Measurements from ENCODE around the gene CYS1. TPM values are rescaled to one million over a fixed set of nuclear protein-coding genes. Genes with fewer than 3 reads are reported as not detected.

Gene CYS1
- total and polyA plus RNA-seq, 2 of the 13 experiments (the other 11 are each of a cell fraction or from before 2014, with no cell fraction given) = 0.04 TPM; not detected in 1

GRCh38 chr2:10043256-10043905, 36.8 kb downstream of the CYS1 start, which contains the start of gene KLF11 (continued):
- TF ChIP-seq ZNF335 (CRISPR knock-in tag; IDR thresholded peaks at IDR 0.05) (no peak), TSC22D2 (CRISPR knock-in tag; IDR thresholded peaks at IDR 0.05; ENCODE audit: borderline replicate concordance) (peak; percentile 96), ZNF674 (CRISPR knock-in tag; IDR thresholded peaks at IDR 0.05; ENCODE audit: low read depth) (no peak; the same call in 1 of the 2 replicates), TRIM24 (CRISPR knock-in tag; IDR thresholded peaks at IDR 0.05) (0 out of 2 replicates have a peak, but pooled peaks have one; percentile 11), ZNF543 (CRISPR knock-in tag; IDR thresholded peaks at IDR 0.05) (peak; percentile 90), ISX (CRISPR knock-in tag; conservative IDR thresholded peaks at IDR 0.05) (peak; percentile 87; the same call in 1 of the 2 replicates), ZNF644 (CRISPR knock-in tag; IDR thresholded peaks at IDR 0.05; ENCODE audit: low read depth) (no peak), NFATC3 (CRISPR knock-in tag; IDR thresholded peaks at IDR 0.05) (no peak), ZNF253 (CRISPR knock-in tag; IDR thresholded peaks at IDR 0.05; ENCODE audit: borderline replicate concordance) (no peak), ZUFSP (CRISPR knock-in tag; IDR thresholded peaks at IDR 0.05; ENCODE audit: borderline replicate concordance) (no peak), ZNF607 (CRISPR knock-in tag; IDR thresholded peaks at IDR 0.05; ENCODE audit: borderline replicate concordance) (peak; percentile 98), ZBTB21 (CRISPR knock-in tag; IDR thresholded peaks at IDR 0.05) (no peak), MAX (IDR thresholded peaks at IDR 0.05) (peak; percentile 99), REL (CRISPR knock-in tag; conservative IDR thresholded peaks at IDR 0.05) (0 out of 2 replicates have a peak, but pooled peaks have one; percentile 56), SIX4 (CRISPR knock-in tag; IDR thresholded peaks at IDR 0.05) (no peak), ZNF547 (CRISPR knock-in tag; IDR thresholded peaks at IDR 0.05) (peak; percentile 88), KMT2A (CRISPR knock-in tag; IDR thresholded peaks at IDR 0.05) (peak; percentile 45; the same call in 1 of the 2 replicates), HMGA1 (CRISPR knock-in tag; conservative IDR thresholded peaks at IDR 0.05) (no peak), MYPOP (CRISPR knock-in tag; IDR thresholded peaks at IDR 0.05) (peak; percentile 88), E2F2 (CRISPR knock-in tag; IDR thresholded peaks at IDR 0.05; ENCODE audit: borderline replicate concordance) (peak; percentile 85; the same call in 1 of the 2 replicates), NAIF1 (CRISPR knock-in tag; IDR thresholded peaks at IDR 0.05; ENCODE audit: borderline replicate concordance) (peak; percentile 85; the same call in 1 of the 2 replicates), DR1 (CRISPR knock-in tag; IDR thresholded peaks at IDR 0.05) (peak; percentile 74; the same call in 1 of the 2 replicates), ZNF17 (CRISPR knock-in tag; IDR thresholded peaks at IDR 0.05) (peak; percentile 91; the same call in 1 of the 2 replicates)
- TF ChIP-seq, protein P1, sequence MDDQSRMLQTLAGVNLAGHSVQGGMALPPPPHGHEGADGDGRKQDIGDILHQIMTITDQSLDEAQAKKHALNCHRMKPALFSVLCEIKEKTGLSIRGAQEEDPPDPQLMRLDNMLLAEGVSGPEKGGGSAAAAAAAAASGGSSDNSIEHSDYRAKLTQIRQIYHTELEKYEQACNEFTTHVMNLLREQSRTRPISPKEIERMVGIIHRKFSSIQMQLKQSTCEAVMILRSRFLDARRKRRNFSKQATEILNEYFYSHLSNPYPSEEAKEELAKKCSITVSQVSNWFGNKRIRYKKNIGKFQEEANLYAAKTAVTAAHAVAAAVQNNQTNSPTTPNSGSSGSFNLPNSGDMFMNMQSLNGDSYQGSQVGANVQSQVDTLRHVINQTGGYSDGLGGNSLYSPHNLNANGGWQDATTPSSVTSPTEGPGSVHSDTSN (CRISPR knock-in tag; IDR thresholded peaks at IDR 0.05; ENCODE audit: borderline replicate concordance) = peak; percentile 91

Measured in HepG2 (cell line).